Activated naive CD8-positive, alpha-beta T cell treated with anti-CD3 and anti-CD28 coated beads for 36 hours (primary cell): Measurements from ENCODE around the gene POLR2C. TPM values are rescaled to one million over a fixed set of nuclear protein-coding genes. Genes with fewer than 3 reads are reported as not detected.

Experiments used
- DNase-seq: peaks from one replicate; pipeline ENCODE4 v3.0.0; 2021
- H3K27ac Mint-ChIP-seq: one replicate; pipeline ENCODE4 v1.8.0; 2022; ENCODE audit warnings: mild to moderate bottlenecking, moderate library complexity, mixed read lengths
- H3K27me3 Mint-ChIP-seq: one replicate; pipeline ENCODE4 v1.8.0; 2022; ENCODE audit warnings: mild to moderate bottlenecking, mixed read lengths
- H3K36me3 Mint-ChIP-seq: one replicate; pipeline ENCODE4 v1.8.0; 2021; ENCODE audit warnings: mild to moderate bottlenecking, mixed read lengths
- H3K4me1 Mint-ChIP-seq: one replicate; pipeline ENCODE4 v1.8.0; 2021; ENCODE audit warnings: mixed read lengths
- H3K4me3 Mint-ChIP-seq: one replicate; pipeline ENCODE4 v1.8.0; 2022; ENCODE audit warnings: mild to moderate bottlenecking, moderate library complexity, mixed read lengths
- H3K9me3 Mint-ChIP-seq: one replicate; pipeline ENCODE4 v1.8.0; 2022; ENCODE audit warnings: mixed read lengths
- total RNA-seq, 2 experiments: library from RNA; stranded (reverse); gene quantifications; one replicate each; pipeline ENCODE4 v1.2.3, GENCODE V29; 2021

The POLR2C gene
- total RNA-seq, 2 experiments from 2014 or later, result 72.1 to 76.2 TPM

DNA sequence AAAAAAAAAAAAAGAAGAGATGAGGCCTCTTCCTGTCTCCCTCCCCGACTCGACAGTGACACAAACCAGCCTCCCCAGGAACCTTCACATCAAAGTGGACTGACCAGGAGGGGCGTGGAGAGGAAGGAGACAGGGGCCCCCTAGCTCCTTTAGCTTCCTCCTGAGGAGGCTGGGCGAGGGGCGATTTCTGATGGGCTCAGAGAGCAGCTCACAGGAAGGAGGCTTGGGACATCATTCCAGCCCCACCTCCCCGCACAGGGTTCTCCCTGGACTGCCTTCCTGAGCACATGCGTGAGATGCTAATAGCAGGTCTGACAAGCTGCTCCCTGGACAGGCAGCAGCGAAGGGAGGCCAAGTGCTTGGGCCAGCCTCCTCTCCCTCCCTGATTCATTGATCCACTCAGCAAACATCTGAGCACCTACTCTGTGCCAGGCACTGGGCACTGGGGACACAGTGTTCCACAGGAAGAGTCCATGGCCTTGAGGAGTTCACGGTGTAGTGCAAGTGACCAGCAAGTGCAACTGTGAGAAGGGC is 38.2 kb downstream of the POLR2C start:
- Mint-ChIP-seq H3K4me1 (peaks cover 11% of the 10 kb centered on the region), H3K36me3 (no peaks in the 10 kb centered on the region), H3K27me3 (no peaks in the 10 kb centered on the region), H3K9me3 (no peaks in the 10 kb centered on the region), H3K27ac (no peak overlapping the region), H3K4me3 (no peak overlapping the region)
- DNase-seq, result no peak

DNA sequence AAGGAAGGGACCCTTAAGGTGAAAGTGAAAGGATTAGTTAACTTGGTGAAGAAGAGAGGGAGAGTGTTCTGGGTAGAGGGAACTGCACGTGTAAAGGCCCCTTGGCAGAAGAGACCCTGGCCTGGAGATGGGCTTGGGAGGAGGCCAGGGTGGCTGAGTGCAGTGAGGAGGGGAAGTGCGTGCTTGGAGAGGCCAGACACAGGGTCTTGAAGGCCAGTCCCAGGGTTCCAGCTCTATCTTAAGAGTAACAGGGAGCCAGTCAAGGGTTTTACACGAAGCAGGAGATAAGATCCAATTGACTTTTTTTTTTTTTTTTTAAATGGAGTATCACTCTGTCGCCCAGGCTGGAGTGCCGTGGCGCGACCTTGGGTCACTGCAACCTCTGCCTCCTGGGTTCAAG is 39.0 kb downstream of the POLR2C start:
- Mint-ChIP-seq H3K4me3 (no peak overlapping the region), H3K27ac (peak overlapping the region; percentile 17), H3K36me3 (no peaks in the 10 kb centered on the region), H3K27me3 (no peaks in the 10 kb centered on the region), H3K9me3 (no peaks in the 10 kb centered on the region), H3K4me1 (peaks cover 11% of the 10 kb centered on the region)
- no peak for DNase-seq

DNA sequence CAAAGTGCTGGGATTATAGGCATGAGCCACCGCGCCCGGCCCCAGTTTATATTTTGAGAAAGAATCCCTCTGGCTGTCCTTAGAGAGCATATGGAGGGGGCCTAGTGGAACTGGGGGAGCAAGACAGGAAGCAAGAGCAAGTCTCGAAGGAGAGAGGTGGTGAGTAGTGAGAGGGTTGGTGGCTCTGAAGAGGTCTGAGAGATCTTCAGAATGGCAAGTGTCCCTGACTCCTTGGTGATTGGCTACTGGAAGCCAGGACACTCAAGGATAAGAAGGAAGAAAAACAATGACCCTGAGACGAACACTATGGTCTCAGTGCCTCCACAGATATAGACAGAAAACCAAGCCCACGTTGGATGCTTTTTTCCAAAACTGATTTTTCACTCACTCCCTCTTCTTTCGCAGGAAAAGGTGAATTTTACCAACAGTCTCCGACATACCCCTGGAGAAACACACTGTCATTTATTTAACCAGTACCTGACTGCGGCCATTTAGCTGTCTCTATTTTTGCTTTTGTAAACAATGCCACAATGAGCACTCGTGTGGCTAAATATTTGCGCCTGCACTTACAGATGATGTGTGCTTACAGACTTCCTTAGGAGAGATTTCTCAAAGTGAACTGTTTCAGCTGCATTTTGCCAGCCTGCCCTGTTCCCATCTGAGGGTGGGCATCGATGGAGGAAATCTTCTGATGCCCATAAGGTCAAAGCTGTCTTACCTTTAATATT is 39.7 kb downstream of the POLR2C start:
- Mint-ChIP-seq H3K4me1 (peaks cover 11% of the 10 kb centered on the region), H3K36me3 (no peaks in the 10 kb centered on the region), H3K27ac (no peak overlapping the region), H3K27me3 (no peaks in the 10 kb centered on the region), H3K9me3 (no peaks in the 10 kb centered on the region), H3K4me3 (no peak overlapping the region)
- DNase-seq, result no peak

DNA sequence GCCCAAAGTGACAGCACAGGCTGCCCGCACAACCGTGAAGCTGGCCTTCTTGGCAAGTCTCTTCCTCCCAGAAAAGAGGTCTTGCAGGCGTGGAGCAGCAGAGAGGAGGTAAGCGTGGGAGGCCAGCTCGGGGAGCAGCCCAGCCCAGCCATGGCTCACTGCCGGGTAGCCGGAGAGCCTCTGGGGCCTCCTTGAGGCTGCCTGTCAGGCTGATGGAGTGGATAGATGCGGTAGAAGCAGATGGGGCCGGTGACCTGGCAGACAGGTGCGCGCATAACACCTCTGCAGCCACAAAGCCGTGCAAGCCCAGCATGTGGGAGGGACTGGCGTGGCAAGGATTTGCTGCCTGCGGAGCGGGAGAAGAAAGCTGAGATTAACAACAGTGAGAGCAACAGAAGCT is 40.9 kb downstream of the POLR2C start:
- H3K4me3 Mint-ChIP-seq, result no peak overlapping the region
- no peak for DNase-seq
- H3K27ac Mint-ChIP-seq, result no peak overlapping the region
- H3K36me3 Mint-ChIP-seq, result no peaks in the 10 kb centered on the region
- H3K9me3 Mint-ChIP-seq, result no peaks in the 10 kb centered on the region
- H3K4me1 Mint-ChIP-seq, result peaks cover 11% of the 10 kb centered on the region
- H3K27me3 Mint-ChIP-seq, result no peaks in the 10 kb centered on the region

DNA sequence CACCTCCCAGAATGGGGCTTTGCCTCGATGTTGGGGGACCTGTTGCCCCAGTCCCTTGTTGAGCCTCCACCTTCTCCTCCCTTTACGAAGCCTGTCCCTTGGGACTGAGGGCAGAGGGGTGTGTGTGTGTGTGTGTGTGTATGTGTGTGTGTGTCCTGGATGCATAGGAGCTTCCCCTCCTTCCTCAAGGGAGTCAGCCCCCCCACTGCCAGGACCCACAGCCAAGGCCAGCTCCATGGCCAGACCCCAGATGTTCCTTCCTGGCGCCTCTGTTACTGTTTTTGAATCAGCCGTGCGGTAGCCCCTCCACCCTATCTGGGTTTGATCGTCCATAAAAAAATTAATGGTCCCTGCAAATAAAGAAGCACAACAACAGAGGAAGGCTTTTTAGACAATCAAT is 41.5 kb downstream of the POLR2C start:
- Mint-ChIP-seq H3K9me3 (no peaks in the 10 kb centered on the region), H3K36me3 (no peaks in the 10 kb centered on the region), H3K4me1 (peaks cover 11% of the 10 kb centered on the region), H3K27me3 (no peaks in the 10 kb centered on the region), H3K4me3 (no peak overlapping the region), H3K27ac (no peak overlapping the region)
- no peak for DNase-seq

DNA sequence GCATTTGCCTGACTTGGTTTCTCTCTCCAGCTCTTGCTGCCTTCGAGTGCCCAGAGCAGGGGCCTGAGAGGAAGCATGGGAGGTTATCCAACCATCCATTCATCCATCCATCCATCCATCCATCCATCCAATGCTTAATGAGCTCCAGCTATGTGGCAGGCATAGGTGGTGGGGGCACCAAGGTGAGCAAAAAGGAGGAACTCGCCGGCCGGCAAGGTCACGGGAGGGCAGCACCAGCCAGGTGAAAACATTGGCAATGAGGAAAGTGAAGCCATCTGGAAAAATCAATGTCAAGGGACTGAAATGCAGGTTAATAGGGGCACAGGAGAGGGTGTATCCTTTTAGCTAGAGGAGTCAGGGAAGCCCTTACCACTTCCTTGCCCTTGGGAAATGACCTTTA is 42.0 kb downstream of the POLR2C start:
- no peaks in the 10 kb centered on the region for H3K27me3 Mint-ChIP-seq
- H3K27ac Mint-ChIP-seq, result no peak overlapping the region
- no peaks in the 10 kb centered on the region for H3K9me3 Mint-ChIP-seq
- no peaks in the 10 kb centered on the region for H3K36me3 Mint-ChIP-seq
- no peak overlapping the region for H3K4me3 Mint-ChIP-seq
- peaks cover 11% of the 10 kb centered on the region for H3K4me1 Mint-ChIP-seq
- no peak for DNase-seq

DNA sequence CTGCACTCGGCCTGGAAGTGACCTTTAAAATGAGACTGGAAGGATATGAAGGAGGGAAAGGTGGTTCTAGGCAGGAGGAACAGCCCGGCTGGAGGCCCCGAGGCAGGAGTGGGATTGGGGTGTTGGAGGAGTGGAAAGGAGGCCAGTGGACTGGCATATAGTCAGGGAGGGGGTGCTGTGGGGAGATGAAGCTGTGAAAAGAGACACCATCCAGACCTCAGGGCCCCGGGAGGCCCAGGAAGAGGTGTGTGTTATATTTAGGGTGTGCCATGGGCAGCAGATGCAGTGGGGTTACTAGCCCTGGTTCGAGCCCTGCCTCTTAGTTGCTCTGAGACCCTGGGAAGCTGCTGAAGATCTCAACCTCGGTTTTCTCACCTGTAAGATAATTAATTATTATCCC is 42.7 kb downstream of the POLR2C start:
- H3K36me3 Mint-ChIP-seq, result no peaks in the 10 kb centered on the region
- no peak for DNase-seq

DNA sequence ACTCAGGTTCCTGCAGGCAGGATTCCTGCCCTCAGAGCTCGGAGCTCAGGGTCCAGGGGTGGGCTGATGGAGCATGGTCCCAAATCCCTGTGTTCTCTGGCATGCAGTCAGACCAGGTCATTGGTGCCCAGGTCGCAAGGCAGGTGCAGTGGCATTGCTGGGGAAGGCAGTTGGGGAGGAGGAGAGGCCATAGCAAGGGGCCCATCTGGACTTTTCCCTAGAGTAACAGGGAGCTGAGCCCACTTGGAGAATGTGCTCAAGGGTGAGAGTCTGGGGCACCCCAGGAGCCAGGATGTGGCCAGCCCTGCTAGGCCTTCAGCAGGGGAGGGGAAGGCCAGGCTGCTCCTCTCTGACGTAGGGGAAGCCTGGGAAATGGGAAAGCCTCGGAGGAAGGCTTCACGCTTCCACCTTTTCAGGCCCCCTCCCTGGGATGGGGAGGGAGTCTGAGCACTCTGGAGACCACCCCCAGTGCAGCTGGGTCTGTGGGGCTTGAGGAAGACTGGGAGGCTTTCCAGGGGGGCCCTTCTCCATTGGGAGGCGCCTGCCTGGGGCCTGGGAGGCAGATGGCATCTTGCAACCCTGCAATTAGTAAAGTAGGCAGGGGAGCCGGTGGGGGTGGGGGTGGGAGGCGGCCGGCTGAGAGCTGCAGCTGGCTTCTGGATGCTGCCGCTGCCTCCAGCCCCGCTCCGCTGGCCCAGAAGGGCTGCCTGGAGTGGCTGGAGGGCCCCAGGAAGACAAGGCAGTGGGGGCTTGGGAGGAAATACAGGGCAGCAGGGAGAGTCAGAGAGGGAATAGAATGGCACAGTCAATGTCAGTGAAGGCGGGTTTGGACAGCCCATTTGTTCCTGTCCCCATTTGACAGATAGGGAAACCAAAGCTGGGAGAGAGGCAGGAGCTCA is 44.9 kb downstream of the POLR2C start:
- H3K4me1 Mint-ChIP-seq, result no peaks in the 10 kb centered on the region
- DNase-seq, result no peak
- no peak overlapping the region for H3K4me3 Mint-ChIP-seq
- no peaks in the 10 kb centered on the region for H3K36me3 Mint-ChIP-seq
- no peaks in the 10 kb centered on the region for H3K9me3 Mint-ChIP-seq
- no peaks in the 10 kb centered on the region for H3K27me3 Mint-ChIP-seq
- H3K27ac Mint-ChIP-seq, result no peak overlapping the region

More for the DNA sequence above, 42.7 kb downstream of the POLR2C start:
- H3K9me3 Mint-ChIP-seq, result no peaks in the 10 kb centered on the region
- no peak overlapping the region for H3K4me3 Mint-ChIP-seq
- no peaks in the 10 kb centered on the region for H3K27me3 Mint-ChIP-seq
- peaks cover 11% of the 10 kb centered on the region for H3K4me1 Mint-ChIP-seq
- H3K27ac Mint-ChIP-seq, result no peak overlapping the region

DNA sequence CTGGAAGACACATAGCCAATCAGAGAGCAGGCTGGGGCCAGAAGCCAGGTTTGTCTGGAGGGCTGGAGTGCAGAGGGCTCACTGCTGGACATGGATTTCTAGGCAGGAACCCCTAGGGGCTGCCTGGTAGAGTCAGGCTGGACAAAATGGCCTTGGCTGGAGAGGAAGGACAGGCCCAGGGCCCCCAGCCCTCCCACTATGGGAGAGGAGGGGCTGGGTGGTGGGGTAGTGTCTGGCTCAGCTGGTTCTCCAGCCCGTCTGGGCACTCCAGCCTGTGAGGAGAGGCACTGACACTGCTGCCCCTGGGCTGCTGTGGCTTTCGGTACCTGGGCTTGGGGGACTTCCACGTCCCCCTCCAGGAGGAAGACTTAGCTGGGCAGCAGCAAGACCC is 45.6 kb downstream of the POLR2C start:
- H3K27me3 Mint-ChIP-seq, result no peaks in the 10 kb centered on the region
- H3K4me1 Mint-ChIP-seq, result no peaks in the 10 kb centered on the region
- no peaks in the 10 kb centered on the region for H3K9me3 Mint-ChIP-seq
- no peak overlapping the region for H3K4me3 Mint-ChIP-seq
- no peak for DNase-seq
- H3K27ac Mint-ChIP-seq, result no peak overlapping the region
- H3K36me3 Mint-ChIP-seq, result no peaks in the 10 kb centered on the region

DNA sequence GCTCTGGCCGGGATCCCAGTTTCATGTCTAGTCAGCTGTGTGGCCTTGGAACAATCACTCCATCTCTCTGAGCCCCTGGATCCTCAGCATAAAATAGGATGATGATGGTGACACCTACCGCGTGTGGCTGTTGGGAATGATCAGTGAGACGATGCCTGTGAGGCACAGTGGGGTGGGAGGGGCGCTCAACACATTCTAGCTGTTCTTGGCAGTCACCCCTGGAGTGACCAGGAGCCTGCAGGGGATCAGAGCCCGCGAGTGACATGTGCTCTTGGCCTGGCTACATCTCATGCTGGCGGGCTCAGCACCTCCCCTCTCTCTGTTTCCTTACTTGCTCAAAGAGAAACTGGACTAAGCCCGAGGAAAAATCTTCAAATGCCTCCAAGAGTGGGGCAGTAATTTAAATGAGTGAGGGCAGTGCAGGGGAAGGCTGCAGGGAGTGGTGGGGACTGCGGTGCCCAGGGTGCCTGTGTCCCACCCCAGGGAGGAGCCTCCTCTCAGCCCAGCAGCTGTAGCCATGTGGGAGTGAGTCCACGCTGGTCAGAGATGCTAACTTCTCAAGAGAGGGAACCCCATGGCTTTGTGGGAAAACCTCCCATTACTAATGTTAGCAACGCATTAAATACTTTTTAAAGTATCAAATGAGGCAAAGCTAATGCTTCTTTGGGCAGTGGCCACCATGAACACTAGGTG is 46.9 kb downstream of the POLR2C start:
- Mint-ChIP-seq H3K4me3 (no peak overlapping the region), H3K36me3 (no peaks in the 10 kb centered on the region), H3K9me3 (no peaks in the 10 kb centered on the region), H3K27ac (no peak overlapping the region), H3K4me1 (no peaks in the 10 kb centered on the region), H3K27me3 (no peaks in the 10 kb centered on the region)
- DNase-seq, result no peak

DNA sequence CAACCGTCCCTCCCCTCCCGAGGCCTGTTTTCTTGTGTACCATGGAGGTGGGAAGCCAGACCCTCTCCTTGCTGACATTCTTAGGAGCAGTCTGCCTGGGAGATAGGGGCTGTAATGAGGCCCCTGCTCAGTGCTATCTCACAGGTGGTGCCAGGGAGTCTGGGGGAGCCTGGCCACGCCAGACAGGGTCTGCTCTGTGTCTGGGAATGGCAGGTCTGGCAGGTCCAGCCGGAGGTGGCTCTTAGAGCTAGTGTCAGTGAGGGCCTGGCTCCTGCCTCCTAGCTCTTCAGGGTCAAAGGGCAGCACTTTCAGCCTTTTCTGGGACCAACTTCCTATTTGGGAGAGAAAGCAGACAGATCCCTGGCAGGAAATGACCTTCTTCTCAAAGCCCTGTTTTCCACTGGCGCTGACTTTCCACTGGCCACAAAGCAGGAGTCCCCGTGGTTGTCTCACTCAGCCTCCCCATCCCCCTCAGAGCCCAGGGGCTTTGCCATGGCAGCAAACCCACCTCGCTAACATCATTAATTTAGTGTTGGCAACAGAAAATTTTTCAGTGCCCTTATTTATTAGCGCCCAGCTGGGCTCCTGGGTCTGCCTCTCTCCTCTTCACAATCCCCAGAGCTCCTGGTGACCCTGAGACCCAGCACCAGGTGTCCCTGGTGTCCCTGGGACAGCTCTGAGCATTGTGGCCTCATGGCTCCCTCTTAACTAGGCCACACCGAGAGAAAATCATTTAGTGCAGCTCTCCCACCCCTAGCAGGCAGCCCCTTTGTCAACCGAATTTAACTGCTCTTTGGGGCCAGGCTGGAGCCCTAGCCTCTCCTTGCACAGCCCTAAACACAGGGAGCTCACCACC is 47.8 kb downstream of the POLR2C start:
- H3K27me3 Mint-ChIP-seq, result no peaks in the 10 kb centered on the region
- H3K4me1 Mint-ChIP-seq, result no peaks in the 10 kb centered on the region
- DNase-seq, result no peak
- H3K27ac Mint-ChIP-seq, result no peak overlapping the region
- no peak overlapping the region for H3K4me3 Mint-ChIP-seq
- H3K36me3 Mint-ChIP-seq, result no peaks in the 10 kb centered on the region
- H3K9me3 Mint-ChIP-seq, result no peaks in the 10 kb centered on the region

DNA sequence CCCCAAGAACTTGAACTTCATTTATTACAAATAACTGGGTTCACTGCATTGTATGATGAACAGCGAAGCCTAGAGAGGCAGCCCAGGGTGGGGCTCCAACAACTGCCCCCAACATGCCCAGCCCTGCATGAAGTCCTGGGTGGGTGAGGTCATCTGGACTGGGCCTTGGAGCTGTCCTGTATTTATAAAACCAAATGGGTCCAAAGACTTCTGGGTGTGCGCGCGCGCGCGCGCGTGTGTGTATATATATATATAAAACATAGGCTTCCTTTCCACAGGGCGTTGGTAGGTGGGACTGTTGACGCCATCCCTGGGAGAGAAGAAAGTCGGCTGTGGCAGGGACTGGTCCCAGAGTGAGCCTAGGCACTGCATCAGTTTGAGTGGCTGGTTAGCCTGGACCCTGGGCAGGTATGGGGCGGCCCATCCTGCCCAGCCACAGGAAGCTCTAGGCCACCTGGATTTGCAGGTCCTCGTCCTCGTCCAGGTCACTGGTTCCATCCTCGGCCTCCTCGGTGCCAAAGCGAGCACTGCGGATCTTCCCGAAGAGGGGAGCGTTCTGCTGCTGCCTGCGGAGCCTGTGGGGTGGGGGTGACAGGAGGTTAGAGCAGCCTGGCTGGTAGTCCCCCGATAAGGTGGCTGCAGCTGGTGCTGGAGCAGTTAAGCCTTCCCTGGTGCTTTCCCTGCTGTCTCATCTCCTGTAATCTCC is 50.0 kb downstream of the POLR2C start:
- no peak overlapping the region for H3K4me3 Mint-ChIP-seq
- no peaks in the 10 kb centered on the region for H3K4me1 Mint-ChIP-seq
- H3K27me3 Mint-ChIP-seq, result no peaks in the 10 kb centered on the region
- H3K36me3 Mint-ChIP-seq, result no peaks in the 10 kb centered on the region
- DNase-seq, result no peak
- no peak overlapping the region for H3K27ac Mint-ChIP-seq
- no peaks in the 10 kb centered on the region for H3K9me3 Mint-ChIP-seq

DNA sequence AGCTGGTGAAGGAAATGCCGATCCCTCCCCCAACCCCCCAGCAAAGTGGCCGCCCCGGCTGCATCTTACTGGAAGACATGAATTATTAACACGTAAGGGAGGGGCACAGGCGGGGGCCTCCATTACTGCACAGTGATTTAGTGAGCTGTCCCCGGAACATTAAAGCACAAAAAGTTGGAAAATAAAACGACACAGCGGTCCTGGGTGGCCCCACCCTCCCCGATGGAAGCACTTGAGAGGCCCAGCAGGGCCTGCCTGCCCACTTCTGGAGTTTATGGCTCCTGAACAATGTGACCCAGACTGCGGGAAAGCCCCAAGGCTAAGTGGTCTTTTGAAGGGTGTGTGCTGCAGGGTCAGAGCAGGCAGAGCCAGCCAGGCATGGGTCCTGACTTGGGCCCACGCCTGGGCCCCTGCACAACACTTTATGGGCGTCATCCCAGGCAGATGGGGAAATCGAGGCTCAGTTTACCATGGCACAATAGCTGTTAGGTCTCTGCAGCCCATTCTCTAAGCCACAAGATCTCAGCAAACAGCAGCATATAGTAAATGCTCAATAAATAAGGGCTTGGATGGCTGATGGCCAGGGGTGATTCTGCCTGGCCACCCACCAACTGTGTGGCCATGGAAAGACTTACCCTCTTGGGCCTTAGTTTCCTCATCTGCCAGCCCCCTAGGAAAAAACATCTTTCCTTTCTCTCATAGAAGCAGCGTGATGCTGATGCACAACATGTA is 51.1 kb downstream of the POLR2C start:
- H3K36me3 Mint-ChIP-seq, result no peaks in the 10 kb centered on the region
- H3K4me1 Mint-ChIP-seq, result no peaks in the 10 kb centered on the region
- H3K27ac Mint-ChIP-seq, result no peak overlapping the region
- H3K27me3 Mint-ChIP-seq, result no peaks in the 10 kb centered on the region
- no peaks in the 10 kb centered on the region for H3K9me3 Mint-ChIP-seq
- no peak overlapping the region for H3K4me3 Mint-ChIP-seq
- no peak for DNase-seq
